Activated naive CD8-positive, alpha-beta T cell treated with anti-CD3 and anti-CD28 coated beads, Interleukin-2, amount 50 U/mL, for 16 hours (primary cell): ENCODE measurements around the gene DIP2C.
"Not testable (repeated sequence)": the region's sequence is repeated elsewhere in the genome, so short reads cannot be mapped to it uniquely, and the experiment has no call there.

ENCODE experiments used
- DNase-seq: peaks from one replicate; pipeline ENCODE4 v3.0.0-alpha.2; 2020; ENCODE audit warnings: low read depth, low spot score

Gene DIP2C

DNA sequence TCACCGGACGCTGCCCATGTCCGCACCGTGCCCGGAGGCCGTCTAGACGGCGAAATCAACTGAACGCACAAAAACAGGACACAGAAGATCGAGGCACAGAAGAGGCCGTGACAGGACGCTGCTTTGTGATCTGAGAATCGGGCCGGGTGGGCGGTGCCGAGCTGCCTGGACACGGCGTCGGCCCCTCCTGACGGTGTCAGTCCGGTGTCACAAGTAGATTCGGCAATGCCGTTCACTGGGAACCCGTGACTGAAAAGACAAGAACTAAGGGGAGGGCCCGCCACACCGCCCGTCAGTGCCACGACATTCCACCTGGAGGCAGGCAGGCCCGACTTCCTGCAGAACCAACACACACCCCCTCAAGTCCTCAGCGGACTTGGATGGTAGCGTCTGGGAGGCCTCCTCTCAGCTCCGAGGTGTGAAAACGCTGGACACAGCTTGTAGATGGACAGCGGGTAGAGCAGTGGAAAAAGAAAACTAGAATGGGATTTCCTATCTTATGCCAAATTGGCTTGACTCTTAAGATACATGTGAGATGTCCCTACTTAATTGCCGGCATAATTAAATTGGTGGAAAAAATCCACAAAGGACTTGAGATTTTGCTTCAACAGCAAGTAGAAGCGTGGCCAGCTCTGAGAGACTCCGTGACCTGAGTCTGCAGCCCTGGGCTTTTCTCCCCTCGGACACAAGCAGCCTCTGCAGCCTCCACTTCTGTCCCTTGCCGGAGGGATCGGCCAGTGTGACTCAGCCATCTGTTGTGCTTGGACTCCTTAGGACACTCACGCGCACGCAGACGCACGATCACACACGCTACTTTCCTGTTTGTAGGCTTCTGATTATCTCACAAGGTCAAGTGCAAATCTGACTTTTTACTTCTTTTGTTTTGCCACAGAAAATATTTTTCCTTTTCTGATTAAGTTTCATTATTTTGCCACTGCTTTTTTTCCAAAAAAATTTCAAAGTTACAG lies 269.0 kb downstream of the DIP2C start:
- DNase-seq = no peak

DNA sequence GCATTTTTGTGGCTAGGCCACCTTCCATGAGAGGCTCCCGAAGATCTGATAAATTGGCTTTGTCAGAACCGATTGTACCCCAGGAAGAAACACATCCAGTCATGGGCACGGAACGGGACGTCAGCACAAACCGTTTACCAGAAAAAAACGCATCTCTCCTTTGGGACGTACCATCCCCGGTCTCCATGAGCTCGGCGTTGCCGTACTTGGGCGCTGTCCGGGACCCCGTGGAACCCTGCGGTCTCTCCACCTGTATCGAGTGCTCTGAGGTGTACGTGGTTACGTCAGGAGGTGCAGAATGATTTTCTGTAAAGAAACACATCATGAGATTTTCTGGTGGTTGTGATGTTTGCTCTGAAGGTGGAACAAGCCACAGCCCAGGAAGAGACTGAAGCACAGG lies 270.6 kb downstream of the DIP2C start:
- no peak for DNase-seq

DNA sequence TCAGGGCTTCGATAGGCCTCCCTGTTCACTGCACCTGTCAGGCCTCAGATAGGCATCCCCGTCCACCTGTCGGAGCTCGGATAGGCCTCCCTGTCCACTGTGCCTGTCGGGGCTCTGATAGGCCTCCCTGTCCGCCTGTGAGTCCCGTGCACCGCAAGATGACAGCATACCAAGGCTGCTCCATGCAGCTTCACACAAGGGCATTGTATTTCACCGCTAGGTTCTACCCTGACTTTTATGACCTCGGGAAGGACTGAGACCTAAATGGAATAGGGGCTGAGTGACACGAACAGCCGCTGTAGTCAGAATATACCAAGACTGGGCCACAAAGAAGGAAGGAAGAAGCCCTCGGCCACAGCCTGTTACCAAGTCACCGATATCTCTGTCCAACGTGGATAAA lies 271.2 kb downstream of the DIP2C start:
- DNase-seq = no peak

DNA sequence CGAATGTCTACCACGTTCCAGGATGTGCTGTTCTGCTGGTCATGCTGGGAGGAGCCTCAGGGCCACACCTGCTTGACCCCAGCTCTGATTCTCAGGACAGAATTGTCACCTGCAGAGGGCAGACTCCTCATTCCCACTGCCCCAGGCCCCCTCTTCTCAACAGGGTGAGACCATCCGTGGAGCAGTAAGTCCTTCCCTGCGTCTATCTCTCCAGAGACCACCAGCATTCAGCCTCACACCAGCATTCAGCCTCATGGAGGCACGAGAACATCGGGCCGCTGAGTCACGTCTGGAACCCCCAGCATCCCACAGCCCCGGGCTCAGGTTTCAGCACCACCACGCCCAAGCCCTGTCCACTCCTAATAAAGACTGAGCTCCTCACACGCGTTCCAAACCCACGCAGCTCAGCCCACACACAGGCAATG lies 273.4 kb downstream of the DIP2C start:
- DNase-seq = no peak

DNA sequence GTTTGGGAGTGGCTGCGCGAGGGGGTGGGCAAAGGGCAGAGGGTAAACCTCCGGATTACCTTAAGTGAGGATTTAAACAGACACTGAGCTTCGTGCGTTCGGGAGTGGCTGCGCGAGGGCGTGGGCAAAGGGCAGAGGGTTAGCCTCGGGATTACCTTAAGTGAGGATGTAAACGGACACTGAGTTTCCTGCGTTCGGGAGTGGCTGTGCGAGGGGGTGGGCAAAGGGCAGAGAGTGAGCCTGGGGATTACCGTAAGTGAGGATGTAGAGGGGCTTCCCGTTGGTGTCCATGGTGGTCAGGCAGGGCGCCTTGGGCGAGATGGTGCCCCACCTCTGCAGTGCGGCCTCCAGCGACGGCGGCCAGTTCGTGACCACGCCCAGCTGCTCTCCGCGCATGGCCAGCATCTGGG lies 275.8 kb downstream of the DIP2C start:
- no peak for DNase-seq

DNA sequence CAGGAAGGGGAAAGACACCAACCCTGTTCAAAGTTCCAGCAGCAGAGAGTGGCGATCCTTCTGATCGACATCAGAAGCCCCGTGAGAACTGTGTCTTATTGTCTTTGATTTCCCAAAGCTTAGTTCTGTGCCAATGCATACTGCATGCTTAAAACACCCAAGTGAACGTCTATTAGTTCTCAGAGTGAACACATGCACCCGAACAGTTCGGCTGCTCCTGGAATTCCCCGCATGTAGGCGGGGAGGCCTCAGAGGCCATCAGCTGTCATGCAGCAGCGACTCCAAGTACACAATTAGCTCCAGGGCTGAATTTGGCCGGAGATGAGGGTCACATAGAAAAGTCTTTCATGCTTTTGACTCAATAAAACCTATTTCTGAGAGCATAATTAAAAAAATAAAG lies 277.4 kb downstream of the DIP2C start:
- no peak for DNase-seq

DNA sequence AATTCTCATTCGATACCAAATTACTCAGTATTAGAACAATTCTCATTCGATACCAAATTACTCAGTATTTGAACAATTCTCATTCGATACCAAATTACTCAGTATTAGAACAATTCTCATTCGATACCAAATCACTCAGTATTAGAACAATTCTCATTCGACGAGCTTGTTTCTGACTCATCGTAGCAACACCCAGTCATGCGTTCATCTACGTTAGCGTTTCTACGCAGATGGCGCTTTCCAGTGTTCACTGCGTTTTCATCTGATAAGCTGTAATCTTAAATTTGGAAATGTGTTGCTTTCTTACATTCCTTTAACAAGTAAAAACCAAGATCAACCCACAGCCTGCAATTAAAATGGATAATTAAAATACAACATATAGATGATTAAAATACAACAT lies 277.9 kb downstream of the DIP2C start:
- no peak for DNase-seq

DNA sequence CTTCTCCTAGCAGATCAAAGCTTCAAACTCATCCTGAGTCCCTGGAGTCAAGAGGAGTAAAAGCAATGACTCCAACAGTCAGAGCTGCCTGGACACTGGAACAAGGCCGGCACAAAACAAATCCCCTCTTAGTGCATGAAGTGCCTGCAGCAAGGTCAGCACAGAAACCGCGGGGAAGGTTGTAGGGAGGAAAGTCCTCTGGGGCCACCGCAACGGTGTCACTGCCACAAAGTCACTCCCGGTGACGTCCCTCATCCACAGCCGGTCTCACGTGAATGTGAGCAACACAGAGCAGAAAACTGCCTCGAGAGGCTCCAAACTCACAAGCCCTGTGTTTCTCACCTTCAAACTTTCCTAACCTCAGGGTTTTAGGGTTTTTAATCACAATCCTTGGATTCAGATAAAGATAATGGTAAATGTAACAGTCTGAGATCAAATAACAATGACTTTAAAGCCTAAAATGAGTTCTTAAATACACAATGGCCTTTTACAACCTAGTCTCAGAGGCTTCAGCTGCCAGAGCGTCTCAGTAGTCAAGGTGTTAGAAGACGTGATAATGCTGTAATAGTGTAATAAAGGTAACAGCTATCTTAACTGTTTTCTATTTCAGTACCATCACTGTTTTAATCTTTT lies 279.9 kb downstream of the DIP2C start:
- DNase-seq = no peak

DNA sequence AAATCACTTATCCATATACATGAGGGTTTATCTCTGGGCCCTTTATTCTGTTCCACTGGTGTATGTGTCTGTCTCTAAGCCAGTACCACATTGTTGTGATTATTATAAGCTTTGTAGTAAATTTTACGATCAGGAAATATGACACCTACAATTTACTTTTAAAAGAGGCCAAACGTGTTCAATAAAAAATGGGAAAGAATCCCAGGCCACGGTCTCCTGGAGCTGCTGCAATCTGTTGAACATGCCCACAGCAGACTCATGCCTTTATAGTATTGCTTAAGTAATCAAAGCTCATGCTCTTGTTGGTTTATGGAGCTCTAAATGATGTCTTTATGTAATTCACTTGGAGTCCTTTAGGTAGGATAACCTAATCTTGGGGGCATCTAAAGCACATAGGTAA lies 281.2 kb downstream of the DIP2C start:
- no peak for DNase-seq

DNA sequence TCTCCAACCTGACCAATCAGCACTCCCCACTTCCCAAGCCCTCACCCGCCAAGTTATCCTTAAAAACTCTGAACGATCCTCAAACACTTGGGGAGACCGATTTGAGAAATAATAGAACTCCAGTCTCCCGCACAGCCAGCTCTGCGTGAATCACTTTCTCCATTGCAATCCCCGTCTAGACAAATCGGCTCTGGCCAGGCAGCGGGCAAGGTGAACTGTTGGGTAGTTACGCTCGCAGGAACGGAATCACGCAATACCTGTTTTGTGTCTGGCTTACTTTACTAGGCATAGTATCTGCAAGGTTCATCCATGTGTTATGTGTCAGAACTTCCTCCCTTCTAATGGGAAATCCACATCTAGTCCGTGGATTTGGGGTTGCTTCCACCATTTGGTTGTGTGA lies 282.5 kb downstream of the DIP2C start:
- no peak for DNase-seq

DNA sequence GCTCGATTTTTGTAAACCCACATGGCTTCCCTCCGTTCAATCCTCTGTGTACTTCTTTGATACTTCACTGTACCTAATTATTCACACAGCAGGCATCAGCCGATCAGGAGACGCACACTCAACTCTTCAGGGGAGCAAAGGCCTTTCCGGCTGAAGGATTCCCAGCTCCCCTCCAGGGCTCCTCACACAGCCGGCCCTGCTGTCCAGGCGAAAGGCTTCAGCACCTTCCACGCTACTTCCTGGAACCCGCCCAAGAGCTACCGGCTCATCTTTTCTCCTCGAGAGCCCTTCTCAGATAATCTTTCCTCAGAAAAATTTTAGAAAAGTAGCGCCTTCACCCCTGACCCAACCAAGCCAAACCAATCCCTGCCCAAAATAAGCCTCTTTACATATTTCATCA lies 283.8 kb downstream of the DIP2C start:
- DNase-seq = no peak

DNA sequence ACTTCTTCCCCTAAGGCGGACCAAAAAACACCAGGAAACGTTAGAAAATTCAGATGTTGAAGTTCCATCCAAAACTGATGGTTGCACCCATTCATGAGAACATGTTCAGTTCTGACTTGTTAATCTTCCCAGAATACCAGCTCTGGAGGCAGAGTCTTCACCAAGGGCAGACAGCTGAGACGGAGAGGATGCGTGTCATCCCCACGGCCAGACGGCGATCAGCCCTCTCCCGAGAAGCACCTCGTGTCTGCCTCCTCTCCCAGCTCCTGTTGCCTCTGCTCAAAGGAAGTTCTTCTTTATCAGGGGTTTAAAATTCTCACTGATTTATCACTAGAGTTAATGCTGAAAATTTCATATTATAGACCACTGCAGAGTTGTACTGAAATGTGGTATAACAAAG lies 284.5 kb downstream of the DIP2C start:
- DNase-seq = no peak

DNA sequence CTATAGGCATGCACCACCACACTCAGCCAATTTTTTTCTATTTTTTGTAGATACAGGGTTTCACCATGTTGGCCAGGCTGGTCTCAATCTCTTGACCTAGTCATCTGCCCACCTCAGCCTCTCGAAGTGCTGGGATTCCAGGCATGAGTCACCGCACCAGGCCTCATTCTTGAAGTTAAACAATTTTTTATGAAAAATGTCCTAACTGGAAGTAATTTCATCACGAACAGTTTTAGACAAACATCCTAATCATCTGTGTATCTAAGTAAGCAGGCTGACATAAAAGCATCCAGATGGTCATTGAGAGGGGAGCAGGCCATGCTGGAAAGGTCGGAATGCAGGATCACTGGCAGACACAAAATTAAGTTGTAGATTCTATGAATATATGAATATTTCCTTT lies 285.1 kb downstream of the DIP2C start:
- no peak for DNase-seq

DNA sequence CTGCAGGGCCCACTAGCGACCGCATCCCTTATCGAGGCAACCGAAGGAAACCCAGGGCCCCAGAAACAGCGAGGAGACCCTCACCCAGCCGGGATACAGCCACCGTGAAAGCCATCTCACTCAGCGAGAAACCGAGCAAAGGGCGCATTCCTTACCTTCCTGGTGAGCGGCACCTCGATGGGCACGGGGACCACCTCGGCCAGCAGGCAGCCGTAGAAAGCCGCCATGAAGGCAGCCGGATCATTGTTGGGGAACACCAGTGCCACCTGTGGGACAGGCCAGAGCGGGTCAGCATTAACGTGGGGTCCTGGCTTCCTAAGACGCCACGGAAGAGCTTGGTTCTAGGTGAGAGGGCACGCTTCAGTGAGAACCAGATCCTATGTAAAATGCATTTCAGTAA lies 290.5 kb downstream of the DIP2C start:
- DNase-seq = no peak

DNA sequence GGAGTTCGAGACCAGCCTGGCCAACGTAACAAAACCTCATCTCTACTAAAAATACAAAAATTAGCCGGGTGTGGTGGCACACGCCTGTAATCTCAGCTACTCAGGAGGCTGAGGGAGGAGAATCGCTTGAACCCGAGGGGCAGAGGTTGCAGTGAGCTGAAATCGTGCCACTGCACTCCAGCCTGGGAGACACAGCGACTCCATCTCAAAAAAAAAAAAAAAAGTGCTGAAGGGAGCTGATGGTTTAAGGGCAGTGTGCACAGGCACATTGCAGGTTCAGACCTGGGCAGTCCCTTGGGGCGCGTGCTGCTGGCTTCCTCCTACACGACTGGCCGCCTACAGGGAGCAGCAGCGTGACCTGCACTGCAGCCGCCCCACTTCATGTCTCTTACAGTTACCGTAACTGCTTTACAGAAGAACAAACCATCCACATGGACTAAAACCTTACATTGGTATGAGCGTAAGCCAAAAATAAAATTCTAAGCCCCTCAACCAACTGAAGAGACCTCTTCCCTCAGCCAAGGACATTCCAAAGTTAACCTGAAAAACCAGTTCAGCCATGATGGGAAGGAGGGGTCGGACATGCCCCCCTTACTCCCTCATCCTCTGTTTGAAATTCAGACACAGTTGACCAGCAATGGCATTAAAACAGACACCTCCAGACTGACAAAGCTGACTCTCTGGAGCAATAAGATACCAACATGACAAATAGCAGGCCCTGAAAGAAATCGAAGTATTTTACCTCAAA lies 292.0 kb downstream of the DIP2C start:
- DNase-seq = no peak

DNA sequence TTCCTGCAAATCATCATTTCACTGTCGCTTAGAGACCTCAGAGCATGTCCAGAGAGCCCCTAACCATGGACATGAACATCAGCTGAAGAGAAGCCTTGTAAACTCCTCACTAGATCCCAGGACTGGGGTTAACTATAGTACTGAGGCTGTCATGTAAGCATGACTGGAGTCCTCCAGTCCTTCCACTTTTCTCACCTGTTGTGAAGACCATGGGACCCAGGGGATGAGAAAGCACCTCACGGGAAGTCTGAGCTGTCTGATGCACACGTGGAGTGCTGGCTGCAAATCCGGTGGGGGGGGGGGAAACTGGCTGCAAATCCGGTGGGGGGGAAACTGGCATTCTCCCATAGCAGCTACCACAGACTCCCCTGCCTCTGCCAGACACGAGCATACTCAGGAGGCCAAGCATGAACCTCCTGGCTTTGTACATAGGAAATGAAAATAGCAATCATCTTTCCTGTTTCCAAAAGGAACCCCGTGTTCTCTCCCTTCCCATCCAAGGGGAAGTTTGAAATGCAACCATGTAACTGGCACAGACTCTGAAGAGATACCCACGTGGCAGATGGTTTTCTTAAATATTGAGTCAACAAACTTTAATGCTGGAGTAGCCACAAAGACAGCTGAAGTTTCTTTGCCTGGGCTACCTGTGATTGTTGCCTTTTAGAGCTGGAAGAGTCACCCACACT lies 292.8 kb downstream of the DIP2C start:
- no peak for DNase-seq

DNA sequence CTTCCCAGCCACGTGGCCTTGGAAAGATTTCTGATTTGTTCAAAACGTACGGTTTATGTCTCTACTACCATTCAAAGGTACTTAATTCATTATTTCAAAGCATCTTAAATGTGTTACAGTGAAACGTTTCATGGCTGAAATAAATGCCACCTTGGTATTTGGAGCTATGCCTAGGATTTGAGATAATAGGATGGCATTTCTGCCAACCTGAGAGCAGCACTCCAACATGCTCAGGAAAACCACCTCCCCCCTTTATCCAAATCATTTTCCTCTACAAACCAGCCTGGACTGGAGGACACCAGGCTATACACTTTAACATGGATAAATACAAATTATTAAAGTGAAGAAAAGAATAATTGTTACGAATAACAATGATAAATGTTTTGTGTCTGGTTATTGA lies 293.4 kb downstream of the DIP2C start:
- no peak for DNase-seq

DNA sequence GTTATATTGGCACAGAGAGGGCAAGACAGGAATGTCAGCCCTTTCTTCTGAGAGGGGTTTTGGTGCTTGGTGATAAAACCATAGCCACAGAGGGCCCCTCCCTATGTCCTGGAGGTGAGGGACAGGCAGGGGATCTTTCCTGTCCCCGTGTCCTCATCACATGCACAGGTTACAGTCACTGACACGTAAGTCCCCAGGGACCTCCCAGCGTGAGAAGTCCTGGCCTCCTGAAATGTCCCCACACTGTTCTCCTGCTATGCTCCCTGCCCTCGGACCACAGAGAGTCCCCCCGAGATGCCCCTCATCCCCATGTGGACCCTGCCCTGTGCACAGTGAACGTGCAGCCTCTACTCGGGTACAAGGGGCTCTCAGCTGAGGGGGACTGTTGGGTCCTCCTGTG lies 293.8 kb downstream of the DIP2C start:
- DNase-seq = no peak

DNA sequence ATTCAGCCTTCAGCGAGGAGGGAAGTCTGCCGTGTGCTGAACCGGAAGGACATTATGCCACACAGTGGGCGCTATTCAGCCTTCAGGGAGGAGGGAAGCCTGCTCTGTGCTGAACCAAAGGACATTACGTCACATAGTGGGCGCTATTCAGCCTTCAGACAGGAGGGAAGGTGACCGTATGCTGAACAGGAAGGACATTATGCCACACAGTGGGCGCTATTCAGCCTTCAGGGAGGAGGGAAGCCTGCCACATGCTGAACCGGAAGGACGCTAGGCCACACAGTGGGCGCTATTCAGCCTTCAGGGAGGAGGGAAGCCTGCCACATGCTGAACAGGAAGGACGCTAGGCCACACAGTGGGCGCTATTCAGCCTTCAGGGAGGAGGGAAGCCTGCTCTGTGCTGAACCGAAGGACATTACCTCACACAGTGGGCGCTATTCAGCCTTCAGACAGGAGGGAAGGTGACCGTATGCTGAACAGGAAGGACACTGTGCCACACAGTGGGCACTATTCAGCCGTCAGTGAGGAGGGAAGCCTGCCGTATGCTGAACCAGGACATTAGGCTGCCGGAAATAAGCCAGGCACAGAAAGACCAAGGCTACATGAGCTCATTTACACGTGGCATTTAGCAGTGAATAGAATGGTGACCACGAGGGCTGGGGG lies 294.9 kb downstream of the DIP2C start:
- not testable (repeated sequence) for DNase-seq

DNA sequence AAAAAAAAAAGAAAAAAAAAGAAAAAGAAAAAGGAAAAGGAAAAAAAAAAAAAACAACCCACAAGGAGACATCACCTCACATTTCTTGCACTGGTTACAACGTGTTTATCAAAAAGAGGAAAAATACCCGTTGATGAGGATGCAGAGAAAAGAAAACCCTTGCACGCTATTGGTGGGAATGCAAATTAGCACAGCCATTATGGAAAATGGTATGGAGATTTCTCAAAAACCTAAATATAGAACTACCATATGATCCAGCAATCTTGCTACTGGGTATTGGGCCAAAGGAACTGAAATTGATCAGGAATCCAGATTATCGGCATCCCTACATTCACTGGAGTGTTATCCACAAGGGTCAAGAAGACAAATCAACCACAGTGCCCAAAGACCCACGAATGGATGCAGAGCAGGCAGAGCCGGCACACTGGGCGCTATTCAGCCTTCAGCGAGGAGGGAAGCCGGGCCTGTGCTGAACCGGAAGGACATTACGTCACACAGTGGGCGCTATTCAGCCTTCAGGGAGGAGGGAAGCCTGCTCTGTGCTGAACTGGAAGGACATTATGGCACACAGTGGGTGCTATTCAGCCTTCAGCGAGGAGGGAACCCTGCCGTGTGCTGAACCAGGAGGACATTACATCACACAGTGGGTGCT lies 295.6 kb downstream of the DIP2C start:
- DNase-seq = no peak
